DOHH2 (cell line): ENCODE results near the gene CHKB.

Experiments used
- H3F3A ChIP-seq: fragments of 200-600 bp; sonication (generic), shearing (Covaris generic); 2 replicates; pipeline ENCODE4 v1.6.0; 2016; ENCODE audit warnings: antibody characterized with exemption, mild to moderate bottlenecking; ENCODE audit not compliant: control insufficient read depth, insufficient read depth
- H3K27ac ChIP-seq: fragments of 200-600 bp; sonication (generic); 2 replicates; pipeline ENCODE4 v1.5.1; 2014; ENCODE audit warnings: low read depth, mild to moderate bottlenecking, low read length, moderate library complexity
- H3K27me3 ChIP-seq: fragments of 200-600 bp; sonication (generic); 2 replicates; pipeline ENCODE4 v1.6.1; 2014; ENCODE audit warnings: mild to moderate bottlenecking, low read length, mixed read lengths; ENCODE audit not compliant: control insufficient read depth
- H3K36me3 ChIP-seq: fragments of 200-600 bp; sonication (generic); 2 replicates; pipeline ENCODE4 v1.6.1; 2014; ENCODE audit warnings: mild to moderate bottlenecking, low read length, moderate library complexity, mixed read lengths; ENCODE audit not compliant: control insufficient read depth
- H3K4me1 ChIP-seq: fragments of 200-600 bp; sonication (generic); 2 replicates; pipeline ENCODE4 v1.6.1; 2014; ENCODE audit warnings: mild to moderate bottlenecking, low read length, mixed read lengths; ENCODE audit not compliant: control insufficient read depth
- H3K4me2 ChIP-seq: fragments of 200-600 bp; sonication (generic); 2 replicates; pipeline ENCODE4 v1.6.0; 2014; ENCODE audit warnings: mild to moderate bottlenecking, low read length, moderate library complexity
- H3K4me3 ChIP-seq: fragments of 200-600 bp; sonication (generic); 2 replicates; pipeline ENCODE4 v1.5.1; 2014; ENCODE audit warnings: mild to moderate bottlenecking, low read length, mixed read lengths
- H3K79me2 ChIP-seq: fragments of 200-600 bp; sonication (generic); 2 replicates; pipeline ENCODE4 v1.6.1; 2014; ENCODE audit warnings: mild to moderate bottlenecking, low read length, mixed read lengths; ENCODE audit not compliant: control insufficient read depth
- H3K9me2 ChIP-seq: fragments of 200-600 bp; sonication (generic); replicated peaks from 2 replicates; pipeline ENCODE4 v1.6.1; 2014; ENCODE audit warnings: mild to moderate bottlenecking, low read length, mixed read lengths; ENCODE audit not compliant: control insufficient read depth
- H3K9me3 ChIP-seq: fragments of 200-600 bp; sonication (generic); 2 replicates; pipeline ENCODE4 v1.6.1; 2014; ENCODE audit warnings: antibody characterized with exemption, low read length, mixed read lengths; ENCODE audit not compliant: control insufficient read depth, insufficient read depth
- H4K20me1 ChIP-seq: fragments of 200-600 bp; sonication (generic); 2 replicates; pipeline ENCODE4 v1.6.0; 2014; ENCODE audit warnings: low read depth, mild to moderate bottlenecking, antibody characterized with exemption, low read length, moderate library complexity; ENCODE audit not compliant: control insufficient read depth, insufficient read depth
- CTCF ChIP-seq: fragments of 200-600 bp; sonication (generic); IDR thresholded peaks from one replicate; pipeline ENCODE4 v1.5.1; 2014; ENCODE audit warnings: antibody characterized with exemption, mild to moderate bottlenecking, low read depth, low read length; ENCODE audit not compliant: poor library complexity, severe bottlenecking
- EZH2phosphoT487 ChIP-seq: fragments of 200-600 bp; sonication (generic); IDR thresholded peaks from 2 replicates; pipeline ENCODE4 v1.6.1; 2017; ENCODE audit warnings: borderline replicate concordance, mild to moderate bottlenecking, antibody characterized with exemption, low read length, moderate library complexity, mixed read lengths

CHKB gene

GRCh38 chr22:50569896-50570535 is 12.6 kb downstream of the CHKB start:
- Histone ChIP-seq H3K4me3 (no peak overlapping the region), H3K36me3 (peaks cover 68% of the 10 kb centered on the region)

GRCh38 chr22:50569041-50569459 is 13.6 kb downstream of the CHKB start:
- no peaks in the 10 kb centered on the region for H4K20me1 ChIP-seq
- H3F3A ChIP-seq, result peaks cover 2% of the 10 kb centered on the region; the same call in 1 of the 2 replicates
- H3K36me3 ChIP-seq, result peaks cover 61% of the 10 kb centered on the region
- H3K4me3 ChIP-seq, result no peak overlapping the region
- no peak for TF ChIP-seq EZH2phosphoT487
- no peak overlapping the region for H3K27ac ChIP-seq
- no peaks in the 10 kb centered on the region for H3K9me3 ChIP-seq
- H3K4me2 ChIP-seq, result no peak overlapping the region
- H3K79me2 ChIP-seq, result no peaks in the 10 kb centered on the region
- no peaks in the 10 kb centered on the region; the same call in 1 of the 2 replicates for H3K4me1 ChIP-seq
- peaks cover 3% of the 10 kb centered on the region; the same call in 1 of the 2 replicates for H3K27me3 ChIP-seq
- no peaks in the 10 kb centered on the region for H3K9me2 ChIP-seq

More at GRCh38 chr22:50569896-50570535, 12.6 kb downstream of the CHKB start:
- TF ChIP-seq EZH2phosphoT487 (no peak), CTCF (no peak)
- H4K20me1 ChIP-seq, result no peaks in the 10 kb centered on the region
- H3K27me3 ChIP-seq, result no peaks in the 10 kb centered on the region
- H3K79me2 ChIP-seq, result no peaks in the 10 kb centered on the region
- H3K27ac ChIP-seq, result no peak overlapping the region
- no peaks in the 10 kb centered on the region for H3K9me2 ChIP-seq
- H3F3A ChIP-seq, result peaks cover 2% of the 10 kb centered on the region; the same call in 1 of the 2 replicates
- no peaks in the 10 kb centered on the region for H3K9me3 ChIP-seq
- H3K4me1 ChIP-seq, result no peaks in the 10 kb centered on the region; the same call in 1 of the 2 replicates
- H3K4me2 ChIP-seq, result no peak overlapping the region

- Histone ChIP-seq H3K4me2 (no peak overlapping the region), H3K4me3 (no peak overlapping the region), H3K27ac (no peak overlapping the region), H3K9me2 (no peaks in the 10 kb centered on the region), H3K27me3 (peaks cover 5% of the 10 kb centered on the region), H3F3A (peaks cover 2% of the 10 kb centered on the region; the same call in 1 of the 2 replicates), H4K20me1 (no peaks in the 10 kb centered on the region), H3K79me2 (no peaks in the 10 kb centered on the region), H3K36me3 (peaks cover 57% of the 10 kb centered on the region), H3K9me3 (no peaks in the 10 kb centered on the region), H3K4me1 (no peaks in the 10 kb centered on the region; the same call in 1 of the 2 replicates)
- TF ChIP-seq EZH2phosphoT487, result no peak
- no peak for TF ChIP-seq CTCF
Measured at GRCh38 chr22:50568626-50569025, 14.0 kb downstream of the CHKB start.

GRCh38 chr22:50567721-50568252 is 14.9 kb downstream of the CHKB start:
- H3K36me3 ChIP-seq, result peaks cover 49% of the 10 kb centered on the region
- H3K27me3 ChIP-seq, result peaks cover 12% of the 10 kb centered on the region
- TF ChIP-seq EZH2phosphoT487 (no peak), CTCF (no peak)
- no peak overlapping the region for H3K4me2 ChIP-seq
- peaks cover 8% of the 10 kb centered on the region for H3K4me1 ChIP-seq
- no peaks in the 10 kb centered on the region for H4K20me1 ChIP-seq
- H3K27ac ChIP-seq, result no peak overlapping the region
- H3K4me3 ChIP-seq, result no peak overlapping the region
- H3K9me2 ChIP-seq, result no peaks in the 10 kb centered on the region
- H3K9me3 ChIP-seq, result no peaks in the 10 kb centered on the region
- peaks cover 2% of the 10 kb centered on the region; the same call in 1 of the 2 replicates for H3F3A ChIP-seq
- no peaks in the 10 kb centered on the region for H3K79me2 ChIP-seq
